HG03432 (cell line): Measurements from ENCODE around the gene OR2V1.
"Not testable (repeated sequence)": the region's sequence is repeated elsewhere in the genome, so short reads cannot be mapped to it uniquely, and the experiment has no call there.

Experiments
- ATAC-seq: cut with Tn5 transposase; IDR thresholded peaks from one replicate; pipeline ENCODE4 v1.9.1; 2021; ENCODE audit warnings: mild to moderate bottlenecking, moderate library complexity; ENCODE audit not compliant: unreplicated experiment

OR2V1 gene

GRCh38 chr5:181131514-181131913 is 545 bp upstream of the OR2V1 start:
- ATAC-seq = no peak

GRCh38 chr5:181130081-181130480 is 888 bp downstream of the OR2V1 start:
- ATAC-seq = not testable (repeated sequence)

- ATAC-seq = no peak
These were observed 1.4 kb downstream of the OR2V1 start for GRCh38 chr5:181129601-181130000.

GRCh38 chr5:181127907-181128626 is 2.9 kb downstream of the OR2V1 start:
- no peak for ATAC-seq

- no peak for ATAC-seq
These were observed 3.5 kb downstream of the OR2V1 start for GRCh38 chr5:181127456-181127855.

GRCh38 chr5:181126841-181127240 is 4.1 kb downstream of the OR2V1 start:
- ATAC-seq = no peak

GRCh38 chr5:181124526-181124925 is 6.4 kb downstream of the OR2V1 start:
- no peak for ATAC-seq

GRCh38 chr5:181121675-181122561 is 9.1 kb downstream of the OR2V1 start:
- ATAC-seq = no peak

- no peak for ATAC-seq
These were observed 10.2 kb downstream of the OR2V1 start for GRCh38 chr5:181120761-181121160.

- no peak for ATAC-seq
These were observed 10.7 kb downstream of the OR2V1 start for GRCh38 chr5:181120306-181120705.

- ATAC-seq = no peak
These were observed 11.9 kb downstream of the OR2V1 start for GRCh38 chr5:181119105-181119504.

- ATAC-seq = no peak
These were observed 12.6 kb downstream of the OR2V1 start for GRCh38 chr5:181118369-181118768.

- ATAC-seq = no peak
These were observed 15.9 kb downstream of the OR2V1 start for GRCh38 chr5:181114844-181115778.

- no peak for ATAC-seq
These were observed 16.6 kb downstream of the OR2V1 start for GRCh38 chr5:181114284-181114843.

GRCh38 chr5:181113572-181113971 is 17.4 kb downstream of the OR2V1 start:
- ATAC-seq = not testable (repeated sequence)

GRCh38 chr5:181112476-181112875 is 18.5 kb downstream of the OR2V1 start:
- ATAC-seq = no peak

GRCh38 chr5:181111010-181111409 is 20.0 kb downstream of the OR2V1 start:
- no peak for ATAC-seq

GRCh38 chr5:181109489-181110013 is 21.4 kb downstream of the OR2V1 start:
- no peak for ATAC-seq

GRCh38 chr5:181108578-181109165 is 22.3 kb downstream of the OR2V1 start:
- no peak for ATAC-seq

- ATAC-seq = no peak
These were observed 23.3 kb downstream of the OR2V1 start for GRCh38 chr5:181107699-181108098.
